Peyer's patch (tissue), 4 donors: Measurements from ENCODE around the gene ZNF219. TPM values are rescaled to one million over a fixed set of nuclear protein-coding genes. Genes with fewer than 3 reads are reported as not detected.

Experiments used
- DNase-seq, 3 donors: peaks; one replicate each; pipeline ENCODE4 v3.0.0-alpha.2; 2017 to 2019
- H3K27ac ChIP-seq, 4 donors: fragments of 200-600 bp; sonication (generic); one replicate each; pipeline ENCODE4 v1.5.1; 2016 to 2019
- H3K27me3 ChIP-seq, 2 donors: fragments of 200-600 bp; sonication (generic); one replicate each; pipeline ENCODE4 v1.5.1; 2019
- H3K36me3 ChIP-seq, 3 donors: fragments of 200-600 bp; sonication (generic); one replicate each; pipeline ENCODE4 v1.5.1; 2016 to 2019
- H3K4me1 ChIP-seq, 4 donors: fragments of 200-600 bp; sonication (generic); one replicate each; pipeline ENCODE4 v1.5.1; 2016 to 2019
- H3K4me3 ChIP-seq, 4 donors: fragments of 200-600 bp; sonication (generic); 1 replicate in 3 of 4; 2 replicates in 1 of 4; pipeline ENCODE4 v1.5.1; 2016 to 2019; ENCODE audit warnings: mild to moderate bottlenecking in 1 of 4
- H3K9me3 ChIP-seq, 4 donors: fragments of 200-600 bp; sonication (generic); one replicate each; pipeline ENCODE4 v1.5.1; 2016 to 2019; ENCODE audit warnings: mild to moderate bottlenecking in 1 of 4
- POLR2A ChIP-seq, 2 donors: fragments of 450-650 bp; IDR thresholded peaks; one replicate each; pipeline ENCODE4 v1.5.1; 2017; ENCODE audit warnings: antibody characterized with exemption in 2 of 2, mild to moderate bottlenecking in 2 of 2, moderate library complexity in 2 of 2
- total RNA-seq, 4 donors: library from RNA; depleted of rRNA; stranded (reverse); fragments of >200 nt; gene quantifications; one replicate each; pipeline ENCODE4 v1.1.0, GENCODE V29; 2016
- TF ChIP-seq, protein P1 (sequence below), 6 experiments: fragments of 450-650 bp in 4 of 6; fragments of 200-600 bp in 2 of 6; sonication (generic) in 1 of 6; IDR thresholded peaks; one replicate each; pipeline ENCODE4 v1.5.1; 2017 to 2019; ENCODE audit warnings: antibody characterized with exemption in 6 of 6, mild to moderate bottlenecking in 3 of 6, moderate library complexity in 1 of 6

ZNF219 gene
- total RNA-seq, 4 donors from 2014 or later: 41.3 to 68.8 (median 63.2) TPM

DNA sequence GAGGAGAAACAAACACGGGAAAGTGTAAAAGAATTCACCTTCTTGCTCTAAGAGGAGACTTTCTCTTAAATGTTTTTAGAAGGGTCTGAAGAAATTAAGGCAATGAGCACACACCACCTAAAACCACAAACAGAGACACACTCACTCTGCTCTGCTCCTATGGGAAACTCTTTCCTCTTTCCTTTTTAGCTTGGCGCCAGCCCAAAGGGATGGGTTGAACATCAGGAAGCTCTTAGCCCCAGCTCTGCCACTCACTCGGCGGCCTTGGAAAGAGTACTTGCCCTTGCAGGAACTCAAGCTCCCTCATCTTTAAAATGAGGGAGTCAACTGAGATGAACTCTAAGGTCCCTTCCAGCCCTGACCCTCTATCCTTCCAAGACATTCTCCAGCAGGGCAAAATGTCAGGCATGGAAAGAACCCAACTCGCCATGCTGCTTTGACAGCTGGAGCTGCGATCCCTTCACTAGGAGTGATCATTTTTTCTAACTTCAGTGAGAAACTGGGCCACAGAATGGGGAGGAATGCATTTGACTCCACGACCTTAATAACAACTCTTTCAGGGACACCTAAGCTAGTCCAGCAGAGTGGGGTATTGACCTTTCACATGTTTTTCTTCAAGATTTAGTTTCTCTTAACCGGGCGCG is 41.8 kb downstream of the ZNF219 start:
- H3K9me3 ChIP-seq: no peaks in the 10 kb centered on the region
- H3K27me3 ChIP-seq: no peaks in the 10 kb centered on the region
- TF ChIP-seq, protein P1, sequence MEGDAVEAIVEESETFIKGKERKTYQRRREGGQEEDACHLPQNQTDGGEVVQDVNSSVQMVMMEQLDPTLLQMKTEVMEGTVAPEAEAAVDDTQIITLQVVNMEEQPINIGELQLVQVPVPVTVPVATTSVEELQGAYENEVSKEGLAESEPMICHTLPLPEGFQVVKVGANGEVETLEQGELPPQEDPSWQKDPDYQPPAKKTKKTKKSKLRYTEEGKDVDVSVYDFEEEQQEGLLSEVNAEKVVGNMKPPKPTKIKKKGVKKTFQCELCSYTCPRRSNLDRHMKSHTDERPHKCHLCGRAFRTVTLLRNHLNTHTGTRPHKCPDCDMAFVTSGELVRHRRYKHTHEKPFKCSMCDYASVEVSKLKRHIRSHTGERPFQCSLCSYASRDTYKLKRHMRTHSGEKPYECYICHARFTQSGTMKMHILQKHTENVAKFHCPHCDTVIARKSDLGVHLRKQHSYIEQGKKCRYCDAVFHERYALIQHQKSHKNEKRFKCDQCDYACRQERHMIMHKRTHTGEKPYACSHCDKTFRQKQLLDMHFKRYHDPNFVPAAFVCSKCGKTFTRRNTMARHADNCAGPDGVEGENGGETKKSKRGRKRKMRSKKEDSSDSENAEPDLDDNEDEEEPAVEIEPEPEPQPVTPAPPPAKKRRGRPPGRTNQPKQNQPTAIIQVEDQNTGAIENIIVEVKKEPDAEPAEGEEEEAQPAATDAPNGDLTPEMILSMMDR (IDR thresholded peaks at IDR 0.05): no peak
- no peak for TF ChIP-seq POLR2A (IDR thresholded peaks at IDR 0.05)
- peaks cover 0 to 4% (median 0%) of the 10 kb centered on the region in 4 donors for H3K4me1 ChIP-seq
- peak overlapping the region in 3 of 4 donors; percentile 6 to 60 (median 41) for H3K27ac ChIP-seq
- H3K36me3 ChIP-seq: no peaks in the 10 kb centered on the region
- peak in 1 of 3 donors; percentile 70 for DNase-seq
- no peak overlapping the region for H3K4me3 ChIP-seq

- TF ChIP-seq POLR2A (IDR thresholded peaks at IDR 0.05): no peak
- TF ChIP-seq, protein P1 (IDR thresholded peaks at IDR 0.05): peak in 1 of 6 experiments; percentile 15
- no peaks in the 10 kb centered on the region for H3K9me3 ChIP-seq
- no peak overlapping the region for H3K4me3 ChIP-seq
- no peaks in the 10 kb centered on the region for H3K27me3 ChIP-seq
- H3K36me3 ChIP-seq: no peaks in the 10 kb centered on the region
- DNase-seq: no peak
- H3K4me1 ChIP-seq: peaks cover 0 to 4% (median 0%) of the 10 kb centered on the region in 4 donors
- H3K27ac ChIP-seq: peak overlapping the region in 2 of 4 donors; percentile 51 to 60
Measured at GRCh38 chr14:21055432-21056117, 42.9 kb downstream of the ZNF219 start.

GRCh38 chr14:21054768-21055145 is 43.7 kb downstream of the ZNF219 start:
- H3K36me3 ChIP-seq: no peaks in the 10 kb centered on the region
- DNase-seq: no peak
- H3K27me3 ChIP-seq: no peaks in the 10 kb centered on the region
- no peaks in the 10 kb centered on the region for H3K9me3 ChIP-seq
- peak overlapping the region in 1 of 4 donors; percentile 47 for H3K27ac ChIP-seq
- no peak overlapping the region for H3K4me3 ChIP-seq
- H3K4me1 ChIP-seq: no peaks in the 10 kb centered on the region
- TF ChIP-seq POLR2A (IDR thresholded peaks at IDR 0.05): no peak
- TF ChIP-seq, protein P1 (IDR thresholded peaks at IDR 0.05): no peak

DNA sequence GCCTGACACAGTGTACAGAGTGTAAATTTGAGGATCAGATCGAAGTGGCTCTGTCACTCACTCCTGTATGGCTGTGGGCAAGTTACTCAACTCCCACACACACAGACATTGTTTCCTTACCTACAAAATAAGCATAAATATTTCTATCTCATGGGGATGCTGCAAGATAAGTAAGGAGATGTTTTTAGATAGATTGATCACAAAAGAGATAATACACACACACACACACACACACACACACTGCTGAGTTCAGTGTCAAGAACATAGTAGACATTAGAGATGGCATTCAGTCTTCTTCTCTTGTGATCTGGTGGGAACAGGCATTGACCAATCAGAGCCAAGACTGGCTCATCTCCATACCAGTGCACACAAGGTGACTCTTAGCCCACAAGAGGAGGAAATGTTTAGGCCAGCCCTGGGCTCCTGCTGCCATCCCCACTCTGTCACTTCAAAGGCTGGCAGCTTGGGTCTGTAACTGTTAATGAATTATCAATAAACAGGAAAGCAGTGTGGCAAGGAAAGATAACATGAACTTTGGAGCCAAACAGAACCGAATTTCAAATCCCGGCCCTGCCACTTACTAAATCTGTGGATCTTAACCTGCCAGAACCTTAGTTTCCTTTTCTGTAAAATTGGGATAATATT is 44.2 kb downstream of the ZNF219 start:
- Histone ChIP-seq H3K4me1 (no peaks in the 10 kb centered on the region), H3K36me3 (no peaks in the 10 kb centered on the region), H3K4me3 (no peak overlapping the region), H3K27me3 (no peaks in the 10 kb centered on the region), H3K9me3 (no peaks in the 10 kb centered on the region), H3K27ac (peak overlapping the region in 1 of 4 donors; percentile 47)
- no peak for TF ChIP-seq POLR2A (IDR thresholded peaks at IDR 0.05)
- TF ChIP-seq, protein P1 (IDR thresholded peaks at IDR 0.05): no peak
- DNase-seq: no peak

GRCh38 chr14:21053184-21054122 is 45.0 kb downstream of the ZNF219 start:
- no peak for TF ChIP-seq POLR2A (IDR thresholded peaks at IDR 0.05)
- TF ChIP-seq, protein P1 (IDR thresholded peaks at IDR 0.05): no peak

More at GRCh38 chr14:21053184-21054122, 45.0 kb downstream of the ZNF219 start:
- no peak for DNase-seq
- Histone ChIP-seq H3K9me3 (no peaks in the 10 kb centered on the region), H3K27me3 (no peaks in the 10 kb centered on the region), H3K27ac (peak overlapping the region in 1 of 4 donors; percentile 47), H3K4me3 (no peak overlapping the region), H3K36me3 (no peaks in the 10 kb centered on the region), H3K4me1 (no peaks in the 10 kb centered on the region)
